ENCODE measurements around the gene CPN1. TPM values are rescaled to one million over a fixed set of nuclear protein-coding genes. Genes with fewer than 3 reads are reported as not detected.

The CPN1 gene
- total and polyA plus RNA-seq, 12 donors, result not detected

GRCh38 chr10:100007231-100008141 lies 74.2 kb downstream of the CPN1 start:
- Histone ChIP-seq H3K9me3 (no peaks in the 10 kb centered on the region), H3K4me1 (peaks cover 3 to 69% (median 42%) of the 10 kb centered on the region in 9 donors), H3K4me3 (peak overlapping the region in 6 of 10 donors; percentile 62 to 97 (median 84)), H3K27ac (peak overlapping the region in 3 of 10 donors; percentile 74 to 86 (median 79)), H3K27me3 (no peaks in the 10 kb centered on the region), H3K36me3 (no peaks in the 10 kb centered on the region)
- 61 to 68% methylated on average over 10 of the region's 10 CpGs for WGBS, 2 donors
- intact Hi-C loops (cut with DNase I), result loop anchor here in 6 of 10 donors (5.0 to 10.0 kb wide), 5 partner anchors 35 to 95 kb away; no protein-coding TSS in a partner anchor
- no peak for ATAC-seq
- no peak for DNase-seq
- TF ChIP-seq CTCF (IDR thresholded peaks at IDR 0.05), result no peak

GRCh38 chr10:100006243-100006886 lies 75.3 kb downstream of the CPN1 start:
- Histone ChIP-seq H3K27ac (peak overlapping the region in 7 of 10 donors; percentile 10 to 79 (median 51)), H3K4me3 (no peak overlapping the region), H3K27me3 (no peaks in the 10 kb centered on the region), H3K4me1 (peaks cover 3 to 77% (median 42%) of the 10 kb centered on the region in 9 donors), H3K9me3 (no peaks in the 10 kb centered on the region), H3K36me3 (no peaks in the 10 kb centered on the region)
- intact Hi-C loops (cut with DNase I), result loop anchor here in 6 of 10 donors (5.0 to 10.0 kb wide), 5 partner anchors 34 to 94 kb away; no protein-coding TSS in a partner anchor
- ATAC-seq, result peak in 4 of 8 donors; percentile 50 to 62 (median 52)
- 51 to 60% methylated on average over 4 of the region's 4 CpGs for WGBS, 2 donors
- no peak for DNase-seq
- no peak for TF ChIP-seq CTCF (IDR thresholded peaks at IDR 0.05)

GRCh38 chr10:100004805-100005510 lies 76.7 kb downstream of the CPN1 start:
- Histone ChIP-seq H3K27me3 (no peaks in the 10 kb centered on the region), H3K36me3 (no peaks in the 10 kb centered on the region), H3K4me3 (no peak overlapping the region), H3K27ac (peak overlapping the region in 4 of 10 donors; percentile 16 to 79 (median 72)), H3K9me3 (no peaks in the 10 kb centered on the region), H3K4me1 (peaks cover 3 to 76% (median 48%) of the 10 kb centered on the region in 9 donors)
- WGBS, 2 donors, result 83 to 88% methylated on average over 3 of the region's 3 CpGs
- no peak for ATAC-seq
- DNase-seq, result no peak
- no peak for TF ChIP-seq CTCF (IDR thresholded peaks at IDR 0.05)
- intact Hi-C loops (cut with DNase I), result loop anchor here in 6 of 10 donors (5.0 to 10.0 kb wide), 5 partner anchors 33 to 93 kb away; no protein-coding TSS in a partner anchor
